DMS53 treated with DMSO at 0.1 percent for 48 hours (cell line): ENCODE results near the gene SPINK13.
A peak's percentile ranks its signal among the peaks of the same experiment; 100 is the strongest.
"Not testable (repeated sequence)": the region's sequence is repeated elsewhere in the genome, so short reads cannot be mapped to it uniquely, and the experiment has no call there.

ENCODE experiments used
- DNase-seq: peaks from one replicate; lab custom pipeline; 2025; ENCODE audit not compliant: unreplicated experiment; lab: John Stamatoyannopoulos, UW

SPINK13 gene

DNA sequence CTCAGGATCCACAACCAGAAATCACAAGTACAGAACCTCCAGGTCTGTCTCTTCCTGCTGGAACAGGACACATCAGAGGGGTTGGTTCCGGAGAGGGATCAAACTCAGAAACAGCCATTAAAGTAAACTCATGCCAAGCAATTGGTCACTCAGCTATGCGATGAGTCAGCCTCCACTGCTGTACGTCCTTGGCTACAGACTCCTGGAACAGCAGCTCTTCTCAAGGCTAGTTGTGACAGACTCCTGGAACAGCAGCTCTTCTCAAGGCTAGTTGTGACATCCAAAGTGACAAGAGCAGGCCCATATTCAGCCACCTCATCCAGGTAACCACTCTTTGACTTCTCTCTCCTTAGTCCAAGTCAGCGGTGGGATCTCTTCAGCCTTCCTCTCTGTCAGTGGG lies at the start of gene SPINK13:
SPINK13 (plus strand) TSS at position 229 of the 400 bp plus-strand sequence. CDS start 1,279 bp downstream, outside the sequence.
- peak; percentile 42 for DNase-seq

GRCh38 chr5:148221508-148221907 lies 47.1 kb upstream of the SPINK13 start:
- no peak for DNase-seq

DNA sequence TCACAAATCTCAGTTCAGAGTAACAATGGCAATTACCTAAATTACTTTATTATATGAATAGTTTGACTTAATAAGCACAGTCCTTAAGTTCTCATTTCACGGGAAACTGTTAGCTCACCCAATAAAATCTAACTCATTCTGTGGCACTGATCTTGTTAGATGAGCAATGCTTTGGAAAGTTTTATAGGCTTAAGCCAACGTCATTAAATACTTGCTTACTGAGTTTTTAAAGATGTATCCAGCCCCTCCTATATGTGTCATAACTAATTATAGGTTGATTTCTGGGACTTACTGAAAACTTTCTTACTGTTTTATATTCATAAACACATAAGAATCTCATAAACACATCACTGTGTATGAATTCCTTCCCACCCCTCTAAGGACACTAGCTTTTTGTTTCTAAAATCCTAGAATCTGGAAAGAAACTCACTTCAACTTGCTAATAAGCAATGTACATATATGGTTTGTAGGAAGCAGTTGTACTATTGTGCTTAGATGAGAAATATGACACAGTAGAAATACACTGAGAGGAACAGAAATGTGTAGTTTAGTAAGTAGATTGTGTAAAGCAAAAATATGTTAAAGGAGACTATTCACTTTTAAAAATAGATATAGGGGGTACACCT lies 44.4 kb upstream of the SPINK13 start:
- DNase-seq, result no peak

- no peak for DNase-seq
Measured at GRCh38 chr5:148228392-148228984, 40.1 kb upstream of the SPINK13 start.

GRCh38 chr5:148229840-148230239 lies 38.8 kb upstream of the SPINK13 start:
- DNase-seq, result no peak

GRCh38 chr5:148230240-148230639 lies 38.4 kb upstream of the SPINK13 start:
- no peak for DNase-seq

GRCh38 chr5:148237785-148238417 lies 30.7 kb upstream of the SPINK13 start:
- no peak for DNase-seq

DNA sequence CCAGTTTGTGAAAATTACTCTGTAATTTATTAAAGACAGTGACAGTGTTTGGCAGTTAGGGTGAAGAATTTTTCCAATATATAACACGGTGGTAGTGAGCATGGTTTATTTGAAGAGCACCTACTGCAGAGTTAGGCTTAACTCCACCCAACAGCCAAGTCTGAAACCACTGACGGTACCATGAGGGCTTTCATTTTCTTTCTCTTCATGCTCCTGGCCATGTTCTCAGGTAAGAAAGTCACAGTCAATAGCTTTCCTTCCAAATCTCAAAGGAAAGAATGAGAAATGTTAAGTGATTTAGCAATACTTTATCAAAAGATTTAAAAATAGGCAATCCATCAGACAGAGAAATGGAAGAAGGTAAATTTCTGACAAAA lies 30.2 kb upstream of the SPINK13 start, which contains the start of gene MARCOL:
MARCOL (plus strand) TSS at position 108 of the 377 bp plus-strand sequence; CDS start at position 181, 73 bp downstream.
- DNase-seq, result no peak

DNA sequence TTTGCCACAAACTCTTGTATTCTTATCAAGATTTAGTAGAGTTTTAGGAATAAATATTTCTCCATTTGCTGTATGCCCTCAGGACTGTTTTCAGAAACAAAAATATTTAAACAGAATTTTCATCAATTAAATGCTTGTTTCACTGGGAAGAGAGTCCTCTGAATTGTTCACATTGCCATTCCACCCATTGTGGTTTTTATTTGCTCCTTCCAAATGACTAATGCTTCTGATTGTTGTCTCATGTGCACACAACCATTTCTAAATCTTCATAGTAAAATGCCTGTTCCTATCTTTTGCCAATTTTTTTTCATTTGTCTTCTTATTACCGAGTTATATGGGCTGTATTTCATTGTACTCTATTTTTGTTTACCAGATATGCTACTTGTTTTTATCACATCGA lies 19.7 kb upstream of the SPINK13 start:
- DNase-seq, result no peak

- DNase-seq, result no peak
Measured at GRCh38 chr5:148255456-148255855, 13.1 kb upstream of the SPINK13 start.

DNA sequence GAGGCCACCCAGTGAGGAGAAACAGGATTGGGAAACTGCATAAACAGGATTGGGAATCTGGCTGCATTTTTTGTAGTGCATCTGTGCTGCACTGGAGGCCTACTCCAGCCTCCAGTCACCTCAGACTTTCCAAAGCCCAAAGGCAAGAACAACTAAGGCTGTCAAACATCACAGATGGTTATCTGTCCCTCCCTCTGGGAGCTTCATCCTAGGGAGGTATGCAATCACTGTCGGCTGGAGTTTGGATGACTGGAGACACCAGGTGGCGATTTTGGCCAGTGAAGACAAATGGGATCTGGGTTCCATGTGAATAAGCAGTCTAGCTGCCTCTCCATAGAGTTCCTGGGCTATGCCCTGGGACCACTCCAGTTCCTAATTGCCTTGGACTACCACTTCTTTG lies 9.3 kb upstream of the SPINK13 start:
- DNase-seq, result no peak

GRCh38 chr5:148261221-148261620 lies 7.4 kb upstream of the SPINK13 start:
- DNase-seq, result no peak

GRCh38 chr5:148267962-148268361 lies 632 bp upstream of the SPINK13 start:
- DNase-seq, result no peak

DNA sequence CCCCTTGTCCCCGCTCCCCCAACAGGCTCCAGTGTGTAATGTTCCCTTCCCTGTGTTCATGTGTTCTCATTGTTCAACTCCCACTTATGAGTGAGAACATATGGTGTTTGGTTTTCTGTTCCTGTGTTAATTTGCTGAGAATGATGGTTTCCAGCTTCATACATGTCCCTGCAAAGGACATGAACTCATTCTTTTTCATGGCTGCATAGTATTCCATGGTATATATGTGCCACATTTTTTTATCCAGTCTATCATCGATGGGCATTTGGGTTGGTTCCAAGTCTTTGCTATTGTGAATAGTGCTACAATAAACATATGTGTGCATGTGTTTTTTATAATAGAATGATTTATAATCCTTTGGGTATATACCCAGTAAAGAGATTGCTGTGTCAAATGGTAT lies 6.5 kb downstream of the SPINK13 start:
- not testable (repeated sequence) for DNase-seq

DNA sequence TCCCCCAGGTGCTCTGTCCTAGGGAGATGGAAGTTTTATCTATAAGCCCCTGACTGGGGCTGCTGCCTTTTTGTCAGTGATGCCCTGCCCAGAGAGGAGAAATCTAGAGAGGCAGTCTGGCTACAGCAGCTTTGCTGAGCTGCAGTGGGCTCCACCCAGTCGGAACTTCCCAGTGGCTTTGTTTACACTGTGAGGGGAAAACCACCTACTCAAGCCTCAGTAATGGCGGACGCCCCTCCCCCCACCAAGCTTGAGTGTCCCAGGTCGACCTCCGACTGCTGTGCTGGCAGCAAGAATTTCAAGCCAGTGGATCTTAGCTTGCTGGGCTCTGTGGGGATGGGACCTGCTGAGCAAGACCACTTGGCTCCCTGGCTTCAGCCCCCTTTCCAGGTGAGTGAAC lies 12.3 kb downstream of the SPINK13 start:
- DNase-seq, result peak; percentile 4

- DNase-seq, result not testable (repeated sequence)
Measured at GRCh38 chr5:148281336-148281735, 12.7 kb downstream of the SPINK13 start.

DNA sequence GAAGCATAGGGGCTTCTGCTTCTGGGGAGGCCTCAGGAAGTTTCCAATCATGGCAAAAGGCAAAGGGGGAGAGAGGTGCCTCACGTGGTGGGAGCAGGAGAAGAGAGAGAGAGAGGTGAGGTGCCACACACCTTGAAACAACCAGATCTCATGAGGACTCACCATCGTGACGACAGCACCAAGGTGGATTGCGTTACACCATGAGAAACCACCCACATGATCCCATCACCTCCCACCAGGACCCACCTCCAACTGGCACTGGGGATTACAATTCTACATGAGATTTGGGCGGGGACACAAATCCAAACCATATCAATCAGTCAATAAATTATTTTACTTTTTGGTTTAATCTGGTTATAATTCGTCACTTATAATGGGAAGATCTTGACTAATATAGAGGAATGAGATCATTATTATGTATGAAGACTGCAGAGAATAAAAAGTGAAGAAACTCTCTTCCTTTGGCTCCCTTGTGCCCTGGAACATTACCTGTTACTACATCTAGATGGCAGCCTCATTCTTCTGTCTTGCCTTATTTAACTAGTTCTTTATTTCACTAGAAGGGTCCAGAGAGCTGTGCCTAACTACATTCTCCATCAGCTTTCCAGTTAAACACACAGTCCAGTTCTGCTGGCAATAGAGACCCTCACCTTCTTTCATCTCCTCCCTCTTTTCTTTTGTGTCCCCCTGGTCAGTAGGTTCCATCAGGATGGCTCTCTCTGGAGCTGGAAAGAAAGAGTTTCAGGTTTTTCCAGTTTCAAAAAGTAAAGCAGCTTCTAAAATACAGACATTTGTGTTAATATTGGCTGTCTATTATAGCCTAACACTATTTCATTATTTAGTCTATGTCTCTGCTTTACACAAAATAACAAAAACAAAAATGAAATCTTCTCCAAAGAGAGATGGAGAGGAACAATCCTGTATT lies 21.9 kb downstream of the SPINK13 start:
- DNase-seq, result peak; percentile 34

DNA sequence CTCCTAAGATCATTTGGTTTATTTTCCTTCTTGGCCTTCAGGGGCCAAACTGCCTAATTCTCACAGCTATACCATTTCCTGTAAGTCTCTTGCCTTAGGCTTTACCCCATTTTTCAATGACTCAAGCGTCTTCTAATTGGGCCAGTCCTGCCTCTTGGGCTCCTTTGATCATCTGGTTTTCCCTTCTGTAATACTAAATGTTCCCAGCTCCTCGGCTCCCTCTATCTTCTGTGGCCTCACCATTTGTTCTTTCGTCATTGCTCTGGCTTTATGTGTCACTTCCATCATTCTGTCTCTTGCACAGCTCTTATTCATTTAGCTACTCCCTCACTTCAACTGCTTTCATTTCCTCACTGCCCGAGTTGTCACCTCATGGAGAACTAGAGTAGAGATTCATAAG lies 29.1 kb downstream of the SPINK13 start:
- DNase-seq, result no peak

DNA sequence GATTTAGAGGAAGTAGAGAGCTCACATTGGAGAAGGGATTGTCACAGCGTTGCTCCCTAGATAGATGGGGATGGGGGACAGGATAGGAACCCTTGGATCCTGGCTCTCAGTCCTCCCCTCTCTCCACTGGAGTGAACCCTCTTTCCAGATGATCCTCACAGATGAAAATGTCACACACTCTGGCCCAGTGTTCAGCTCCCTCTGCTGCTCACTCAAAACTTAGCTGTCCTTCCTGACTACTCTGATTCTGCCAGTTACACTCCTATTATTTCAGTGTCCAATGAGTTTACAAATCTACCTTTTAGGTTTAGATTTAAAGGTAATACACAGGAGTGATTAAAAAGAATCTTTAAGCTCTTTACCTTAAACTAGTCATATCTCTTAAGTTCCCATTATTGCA lies 37.9 kb downstream of the SPINK13 start:
- no peak for DNase-seq

- DNase-seq, result no peak
Measured at GRCh38 chr5:148309019-148309418, 40.4 kb downstream of the SPINK13 start.

- no peak for DNase-seq
Measured at GRCh38 chr5:148309746-148310145, 41.2 kb downstream of the SPINK13 start.
